NCI-H748 treated with DMSO at 0.1 percent for 48 hours (cell line): ENCODE results near the gene UQCRC1.
A peak's percentile ranks its signal among the peaks of the same experiment; 100 is the strongest.

ENCODE experiments used
- DNase-seq: peaks from one replicate; lab custom pipeline; 2025; lab: John Stamatoyannopoulos, UW

UQCRC1 gene

GRCh38 chr3:48571938-48572337 is 37.5 kb downstream of the UQCRC1 start:
- no peak for DNase-seq

GRCh38 chr3:48569808-48570450 is 39.5 kb downstream of the UQCRC1 start:
- DNase-seq, result no peak

GRCh38 chr3:48569400-48569799 is 40.0 kb downstream of the UQCRC1 start:
- no peak for DNase-seq

GRCh38 chr3:48568476-48568875 is 41.0 kb downstream of the UQCRC1 start:
- DNase-seq, result no peak

GRCh38 chr3:48567500-48567899 is 41.9 kb downstream of the UQCRC1 start:
- DNase-seq, result no peak

GRCh38 chr3:48567090-48567489 is 42.4 kb downstream of the UQCRC1 start:
- DNase-seq, result no peak

- DNase-seq, result no peak
These were observed 43.1 kb downstream of the UQCRC1 start for GRCh38 chr3:48566401-48566760.

GRCh38 chr3:48565591-48566400 is 43.6 kb downstream of the UQCRC1 start:
- no peak for DNase-seq

GRCh38 chr3:48565186-48565585 is 44.3 kb downstream of the UQCRC1 start:
- DNase-seq, result no peak

- DNase-seq, result no peak
These were observed 44.8 kb downstream of the UQCRC1 start for GRCh38 chr3:48564667-48565066.

GRCh38 chr3:48564022-48564421 is 45.4 kb downstream of the UQCRC1 start:
- DNase-seq, result no peak

GRCh38 chr3:48563382-48563918 is 46.0 kb downstream of the UQCRC1 start, which contains the start of gene UCN2:
UCN2 (minus strand) TSS chr3:48563781; CDS start chr3:48563124, 657 bp downstream.
- DNase-seq, result no peak

GRCh38 chr3:48562367-48563095 is 46.9 kb downstream of the UQCRC1 start:
- no peak for DNase-seq

- no peak for DNase-seq
These were observed 48.3 kb downstream of the UQCRC1 start for GRCh38 chr3:48561045-48561736.

- no peak for DNase-seq
These were observed 48.8 kb downstream of the UQCRC1 start for GRCh38 chr3:48560648-48561018.

- no peak for DNase-seq
These were observed 50.8 kb downstream of the UQCRC1 start for GRCh38 chr3:48558493-48559134.

GRCh38 chr3:48556796-48557626 is 52.4 kb downstream of the UQCRC1 start, which contains the start of gene PFKFB4:
PFKFB4 (minus strand) TSS chr3:48556803; CDS start chr3:48556777, 26 bp downstream.
- peak; percentile 95 for DNase-seq

GRCh38 chr3:48555949-48556795 is 53.3 kb downstream of the UQCRC1 start:
- no peak for DNase-seq

GRCh38 chr3:48555231-48555948 is 54.1 kb downstream of the UQCRC1 start:
- no peak for DNase-seq
